Gastroesophageal sphincter (tissue), 3 donors: ENCODE measurements around the gene FBXW4.

Experiments used
- CTCF ChIP-seq, 4 experiments: fragments of 200-600 bp in 2 of 4; fragments of 450-650 bp in 2 of 4; sonication (generic) in 1 of 4; IDR thresholded peaks; one replicate each; pipeline ENCODE4 v1.5.1; 2017 to 2019; ENCODE audit warnings: antibody characterized with exemption in 4 of 4, mild to moderate bottlenecking in 2 of 4, moderate library complexity in 2 of 4
- EP300 ChIP-seq: sonication (generic); formaldehyde crosslinking; IDR thresholded peaks from one replicate; pipeline ENCODE4 v1.6.1; 2017; ENCODE audit warnings: antibody characterized with exemption, mild to moderate bottlenecking

GRCh38 chr10:101721806-101722205, 26.8 kb upstream of the FBXW4 start:
- TF ChIP-seq CTCF (IDR thresholded peaks at IDR 0.05) = no peak
- no peak for TF ChIP-seq EP300
